ENCODE data around the gene PRKCQ. TPM values are rescaled to one million over a fixed set of nuclear protein-coding genes. Genes with fewer than 3 reads are reported as not detected.

Gene PRKCQ
- total and polyA plus RNA-seq, 2 of the 8 experiments (the other 6 are each of a cell fraction or from before 2014, with no cell fraction given), result 9.1 to 22.6 TPM

DNA sequence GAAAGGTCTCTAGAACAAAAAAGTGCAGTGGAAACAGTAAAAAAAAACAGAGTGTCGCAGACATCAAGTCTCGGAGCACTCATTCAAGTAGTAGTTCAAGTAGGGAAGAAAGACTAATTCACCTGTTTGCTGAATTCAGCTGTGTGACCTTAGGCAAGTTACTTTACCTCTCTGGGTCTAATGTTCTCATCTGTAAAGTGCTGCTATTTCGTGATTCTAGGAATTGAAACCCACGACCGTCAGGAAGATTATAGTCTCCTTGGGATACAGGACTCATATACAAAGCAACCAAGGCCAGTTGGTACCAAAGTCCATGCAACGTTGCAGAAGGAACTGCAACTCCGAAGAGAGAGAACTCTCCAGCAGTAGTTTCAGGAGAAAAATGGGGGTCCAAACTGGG, 26.1 kb downstream of the PRKCQ start (continued):
- TF ChIP-seq HDAC2 (IDR thresholded peaks at IDR 0.05; ENCODE audit: borderline replicate concordance in 1 of 2, low read depth in 2 of 2, low read length in 2 of 2) (no peak), CREB1 (IDR thresholded peaks at IDR 0.05) (no peak)
